HG02870 (cell line): ENCODE measurements around the gene MAGEB4.

ENCODE experiments used
- ATAC-seq: cut with Tn5 transposase; IDR thresholded peaks from one replicate; pipeline ENCODE4 v1.9.1; 2021; ENCODE audit warnings: mild to moderate bottlenecking, moderate library complexity; ENCODE audit not compliant: unreplicated experiment

The MAGEB4 gene

DNA sequence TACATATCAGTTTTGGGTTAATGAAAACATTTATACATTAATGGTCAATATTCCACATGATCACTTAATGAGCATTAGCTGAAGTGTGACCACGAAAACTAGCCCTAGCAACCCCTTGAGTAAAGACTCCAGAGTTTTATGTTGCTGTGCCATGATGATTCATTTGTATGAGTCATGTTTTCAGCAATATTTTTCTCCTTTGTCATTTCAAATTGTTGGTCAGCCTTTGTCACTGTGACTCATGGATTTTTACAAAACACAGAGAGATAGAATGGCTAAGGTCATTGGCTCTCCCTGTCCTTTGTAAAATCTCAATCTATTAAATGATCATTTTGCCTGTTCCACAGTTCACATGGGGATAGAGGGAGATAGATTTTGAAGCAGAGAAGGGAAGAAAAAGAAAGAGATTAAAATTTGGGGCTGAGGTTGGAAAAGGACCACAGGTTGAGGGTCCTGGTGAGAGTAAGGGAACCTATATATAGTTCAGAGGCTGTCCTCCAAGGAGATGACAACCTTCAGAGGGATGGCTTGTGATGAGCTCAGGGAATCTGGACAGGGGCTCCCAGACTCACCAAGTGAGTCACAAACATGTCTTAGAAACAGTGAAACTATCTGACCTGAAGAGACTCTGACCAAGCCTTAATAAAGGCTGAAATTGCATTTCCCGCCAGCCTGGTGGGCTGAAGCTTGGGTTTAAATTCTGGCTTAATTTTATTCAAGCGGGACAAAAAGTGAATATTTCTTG lies 41.8 kb downstream of the MAGEB4 start:
- ATAC-seq, result no peak
